CD14-positive monocyte (primary cell): Measurements from ENCODE around the gene ZFYVE28. TPM values are rescaled to one million over a fixed set of nuclear protein-coding genes. Genes with fewer than 3 reads are reported as not detected.

Experiments used
- DNase-seq, 3 donors: peaks; one replicate each; pipeline ENCODE4 v3.0.0-alpha.2; 2011 to 2022
- H2AFZ ChIP-seq: 2 replicates; pipeline ENCODE4 v1.6.0; 2012; ENCODE audit warnings: mild to moderate bottlenecking, low read depth, low read length, inconsistent platforms; ENCODE audit not compliant: insufficient read depth, poor library complexity, severe bottlenecking
- H3K27ac ChIP-seq, 2 donors: 1 replicate in 1 of 2; 2 replicates in 1 of 2; pipeline ENCODE4 v1.5.1; 2012 to 2013; ENCODE audit warnings: low read length in 2 of 2, control low read depth in 1 of 2, inconsistent platforms in 1 of 2, low read depth in 1 of 2, mild to moderate bottlenecking in 1 of 2
- H3K27me3 ChIP-seq, 2 donors: one replicate each; pipeline versions ENCODE4 v1.6.0 to v1.6.1; 2011 to 2013; ENCODE audit warnings: low read length in 2 of 2; ENCODE audit not compliant: control insufficient read depth in 2 of 2, insufficient read depth in 2 of 2
- H3K36me3 ChIP-seq, 2 donors: replicated peaks in 1 of 2; 1 replicate in 1 of 2; 2 replicates in 1 of 2; pipeline versions ENCODE4 v1.5.1 to v1.6.1; 2012 to 2013; ENCODE audit warnings: low read length in 2 of 2, control low read depth in 1 of 2, inconsistent platforms in 1 of 2, mild to moderate bottlenecking in 1 of 2; ENCODE audit not compliant: insufficient read depth in 2 of 2, control insufficient read depth in 1 of 2
- H3K4me1 ChIP-seq, 2 donors: 1 replicate in 1 of 2; 2 replicates in 1 of 2; pipeline versions ENCODE4 v1.5.1 to v1.6.1; 2012 to 2013; ENCODE audit warnings: low read length in 2 of 2, control low read depth in 1 of 2, inconsistent platforms in 1 of 2, mild to moderate bottlenecking in 1 of 2, moderate library complexity in 1 of 2; ENCODE audit not compliant: insufficient read depth in 2 of 2, control insufficient read depth in 1 of 2
- H3K4me2 ChIP-seq: replicated peaks from 2 replicates; pipeline ENCODE3; 2012; ENCODE audit warnings: low read length, moderate library complexity, mild to moderate bottlenecking; ENCODE audit not compliant: poor library complexity, severe bottlenecking; ENCODE audit errors: extremely low read depth
- H3K4me3 ChIP-seq, 3 experiments: fragments of 200-600 bp in 1 of 3; sonication (generic) in 1 of 3; replicated peaks in 1 of 3; 1 replicate in 2 of 3; 2 replicates in 1 of 3; pipeline ENCODE4 v1.5.1; 2011 to 2013; ENCODE audit warnings: low read length in 3 of 3, mild to moderate bottlenecking in 3 of 3, control low read depth in 2 of 3, low read depth in 2 of 3, inconsistent platforms in 1 of 3, moderate library complexity in 1 of 3
- H3K79me2 ChIP-seq: 2 replicates; pipeline ENCODE4 v1.6.0; 2012; ENCODE audit warnings: mild to moderate bottlenecking, control low read depth, inconsistent platforms, low read length, moderate library complexity; ENCODE audit not compliant: insufficient read depth
- H3K9ac ChIP-seq: 2 replicates; pipeline ENCODE4 v1.6.0; 2017; ENCODE audit warnings: low read length, mild to moderate bottlenecking; ENCODE audit not compliant: insufficient read depth, poor library complexity, severe bottlenecking
- H3K9me3 ChIP-seq, 2 donors: replicated peaks in 1 of 2; 1 replicate in 1 of 2; 2 replicates in 1 of 2; pipeline versions ENCODE4 v1.5.1 to v1.6.1; 2012 to 2013; ENCODE audit warnings: low read length in 2 of 2, control low read depth in 1 of 2; ENCODE audit not compliant: control insufficient read depth in 1 of 2, insufficient read depth in 1 of 2
- H4K20me1 ChIP-seq: 2 replicates; pipeline ENCODE4 v1.6.0; 2012; ENCODE audit warnings: mild to moderate bottlenecking, low read length, control low read depth, moderate library complexity; ENCODE audit not compliant: insufficient read depth
- H3K27ac Mint-ChIP-seq, 7 donors: one replicate each; pipeline ENCODE4 v1.8.0; 2020; ENCODE audit warnings: mild to moderate bottlenecking in 7 of 7, mixed read lengths in 7 of 7, moderate library complexity in 6 of 7, inconsistent platforms in 2 of 7
- H3K27me3 Mint-ChIP-seq, 3 donors: one replicate each; pipeline ENCODE4 v1.8.0; 2021 to 2022; ENCODE audit warnings: low read depth in 3 of 3, mild to moderate bottlenecking in 3 of 3, mixed read lengths in 3 of 3, moderate library complexity in 3 of 3, inconsistent platforms in 1 of 3
- H3K36me3 Mint-ChIP-seq, 2 donors: one replicate each; pipeline ENCODE4 v1.8.0; 2020; ENCODE audit warnings: mixed read lengths in 2 of 2, inconsistent platforms in 1 of 2, mild to moderate bottlenecking in 1 of 2
- H3K4me1 Mint-ChIP-seq: one replicate; pipeline ENCODE4 v1.8.0; 2020; ENCODE audit warnings: mild to moderate bottlenecking, mixed read lengths
- H3K4me3 Mint-ChIP-seq, 2 donors: one replicate each; pipeline ENCODE4 v1.8.0; 2020; ENCODE audit warnings: mild to moderate bottlenecking in 2 of 2, mixed read lengths in 2 of 2, moderate library complexity in 1 of 2
- H3K9me3 Mint-ChIP-seq, 7 donors: one replicate each; pipeline ENCODE4 v1.8.0; 2020 to 2022; ENCODE audit warnings: mixed read lengths in 7 of 7, mild to moderate bottlenecking in 6 of 7, moderate library complexity in 6 of 7, inconsistent platforms in 2 of 7
- whole genome bisulfite sequencing: methylation state at CpG from one replicate; pipeline ENCODE4 v1.1.5; 2013; ENCODE audit warnings: missing lambda C conversion rate; ENCODE audit not compliant: insufficient coverage; 5-methylcytosine and 5-hydroxymethylcytosine counted together
- intact Hi-C, 2 donors: fragments of 100-400 bp; cut with micrococcal nuclease; formaldehyde crosslinking; loops; one replicate each; pipeline versions ENCODE4 v1.15.0 to v1.15.1; 2023
- polyA plus RNA-seq, 3 donors: library from polyadenylated mRNA; depleted of rRNA in 1 of 3; unstranded in 2 of 3; stranded (reverse) in 1 of 3; fragments of 300-500 nt in 2 of 3; fragments of >200 nt in 1 of 3; fragmentation: Illumina TruSeq in 2 of 3; gene quantifications; 1 replicate in 2 of 3; 2 replicates in 1 of 3; pipeline ENCODE4 v1.2.3, GENCODE V29; 2012 to 2021
- TF ChIP-seq, protein P1 (sequence below): fragments of 200-600 bp; IDR thresholded peaks from one replicate; pipeline ENCODE4 v1.8.0; 2022; ENCODE audit warnings: antibody characterized with exemption, mild to moderate bottlenecking

ZFYVE28 gene
- polyA plus RNA-seq, 3 donors = 1.0 to 4.4 (median 1.1) TPM

DNA sequence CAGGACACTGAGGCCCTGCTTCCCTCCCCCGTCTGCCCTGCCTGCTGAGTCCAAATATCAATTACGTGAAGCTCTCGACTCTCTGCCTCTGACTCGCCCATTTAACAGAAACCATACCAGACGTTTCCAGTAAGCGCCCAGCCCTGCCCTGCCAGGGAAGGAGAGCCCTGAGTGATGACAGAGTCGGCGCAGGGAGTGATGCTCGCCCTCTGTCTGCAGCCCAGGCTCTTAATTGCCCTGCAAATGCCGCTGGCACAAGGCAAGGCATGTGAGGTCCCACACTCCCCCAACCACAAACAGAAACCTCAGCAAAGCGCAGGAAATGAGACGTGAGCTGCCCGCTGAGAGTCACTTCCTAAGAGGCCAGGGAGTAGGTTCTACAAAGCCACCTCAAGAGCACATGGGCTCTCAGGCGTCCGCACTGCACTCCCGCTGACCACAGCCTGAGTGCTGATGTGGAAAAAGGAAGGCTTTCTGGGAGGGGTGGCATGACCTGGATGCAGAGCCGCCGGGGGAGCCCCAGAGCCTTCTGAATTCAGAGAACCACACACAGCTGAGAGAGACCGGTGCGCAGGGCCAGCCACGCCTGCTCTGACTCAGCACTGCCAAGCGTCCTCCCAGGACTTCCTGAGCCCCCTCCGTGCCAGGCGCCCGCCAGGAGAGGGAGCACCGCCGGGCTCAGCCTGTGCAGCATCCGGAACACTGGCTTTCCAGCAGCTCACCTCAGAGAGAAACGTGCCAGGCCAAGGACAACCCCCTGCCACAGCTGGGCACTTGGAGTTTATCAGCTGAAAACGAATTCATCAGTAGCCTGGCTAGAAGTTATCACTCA, 5.3 kb downstream of the ZFYVE28 start:
- no peaks in the 10 kb centered on the region for H3K9me3 ChIP-seq
- Mint-ChIP-seq H3K4me3 (peak overlapping the region; percentile 75 to 89), H3K27me3 (peaks cover 28 to 38% (median 34%) of the 10 kb centered on the region in 3 donors), H3K4me1 (peaks cover 50% of the 10 kb centered on the region), H3K27ac (peak overlapping the region; percentile 91 to 98 (median 97)), H3K36me3 (peaks cover 8 to 18% of the 10 kb centered on the region in 2 donors), H3K9me3 (peaks cover 0 to 17% (median 3%) of the 10 kb centered on the region in 7 donors)
- under 1% methylated on average over 28 of the region's 30 CpGs for WGBS
- peak overlapping the region; percentile 66 to 87 for H3K27ac ChIP-seq
- intact Hi-C loops = no loop called here
- H4K20me1 ChIP-seq = no peaks in the 10 kb centered on the region
- peak overlapping the region; percentile 80 for H3K4me2 ChIP-seq
- peak overlapping the region; percentile 7 to 72 (median 24) for H3K4me3 ChIP-seq
- peaks cover 46 to 53% of the 10 kb centered on the region in 2 donors for H3K4me1 ChIP-seq
- H3K36me3 ChIP-seq = no peaks in the 10 kb centered on the region
- TF ChIP-seq, protein P1, sequence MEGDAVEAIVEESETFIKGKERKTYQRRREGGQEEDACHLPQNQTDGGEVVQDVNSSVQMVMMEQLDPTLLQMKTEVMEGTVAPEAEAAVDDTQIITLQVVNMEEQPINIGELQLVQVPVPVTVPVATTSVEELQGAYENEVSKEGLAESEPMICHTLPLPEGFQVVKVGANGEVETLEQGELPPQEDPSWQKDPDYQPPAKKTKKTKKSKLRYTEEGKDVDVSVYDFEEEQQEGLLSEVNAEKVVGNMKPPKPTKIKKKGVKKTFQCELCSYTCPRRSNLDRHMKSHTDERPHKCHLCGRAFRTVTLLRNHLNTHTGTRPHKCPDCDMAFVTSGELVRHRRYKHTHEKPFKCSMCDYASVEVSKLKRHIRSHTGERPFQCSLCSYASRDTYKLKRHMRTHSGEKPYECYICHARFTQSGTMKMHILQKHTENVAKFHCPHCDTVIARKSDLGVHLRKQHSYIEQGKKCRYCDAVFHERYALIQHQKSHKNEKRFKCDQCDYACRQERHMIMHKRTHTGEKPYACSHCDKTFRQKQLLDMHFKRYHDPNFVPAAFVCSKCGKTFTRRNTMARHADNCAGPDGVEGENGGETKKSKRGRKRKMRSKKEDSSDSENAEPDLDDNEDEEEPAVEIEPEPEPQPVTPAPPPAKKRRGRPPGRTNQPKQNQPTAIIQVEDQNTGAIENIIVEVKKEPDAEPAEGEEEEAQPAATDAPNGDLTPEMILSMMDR = peak; percentile 53
- no peaks in the 10 kb centered on the region for H3K79me2 ChIP-seq
- peak overlapping the region; percentile 60 for H3K9ac ChIP-seq
- peaks cover 16 to 29% of the 10 kb centered on the region in 2 donors for H3K27me3 ChIP-seq
- peak; percentile 94 to 98 (median 95) for DNase-seq
- peak overlapping the region; percentile 66 for H2AFZ ChIP-seq

DNA sequence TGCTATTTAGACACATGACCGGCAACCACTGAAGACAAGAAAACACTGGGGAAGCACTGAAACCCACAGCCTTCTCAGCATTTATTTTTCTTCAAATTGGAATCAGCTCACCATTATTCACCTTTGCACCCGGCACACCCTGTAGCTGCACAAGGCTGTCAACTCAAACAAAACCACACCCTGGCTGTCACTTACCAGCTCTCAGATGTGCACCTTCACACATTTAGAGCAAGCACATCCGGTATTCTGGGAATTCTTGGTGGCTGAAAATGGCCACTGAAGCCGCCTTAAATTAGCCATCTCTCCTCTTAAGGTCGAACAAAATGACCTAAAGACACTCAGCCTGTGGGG, 5.9 kb downstream of the ZFYVE28 start:
- H3K79me2 ChIP-seq = no peaks in the 10 kb centered on the region
- WGBS = 35% methylated on average over 5 of the region's 5 CpGs

More for the DNA sequence above, 5.9 kb downstream of the ZFYVE28 start:
- peaks cover 12 to 23% of the 10 kb centered on the region in 2 donors for H3K27me3 ChIP-seq
- H4K20me1 ChIP-seq = no peaks in the 10 kb centered on the region
- H3K9me3 Mint-ChIP-seq = peaks cover 0 to 15% (median 1%) of the 10 kb centered on the region in 7 donors
- H3K27me3 Mint-ChIP-seq = peaks cover 23 to 33% (median 28%) of the 10 kb centered on the region in 3 donors
- H3K4me3 Mint-ChIP-seq = peak overlapping the region; percentile 75 to 89
- H3K4me1 ChIP-seq = peaks cover 40 to 47% of the 10 kb centered on the region in 2 donors
- H3K4me3 ChIP-seq = peak overlapping the region; percentile 7 to 72 (median 24)
- DNase-seq = no peak
- H3K9me3 ChIP-seq = no peaks in the 10 kb centered on the region
- peak overlapping the region; percentile 60 for H3K9ac ChIP-seq
- peak overlapping the region; percentile 80 for H3K4me2 ChIP-seq
- H3K36me3 ChIP-seq = no peaks in the 10 kb centered on the region
- peak overlapping the region; percentile 91 to 98 (median 97) for H3K27ac Mint-ChIP-seq
- peaks cover 44% of the 10 kb centered on the region for H3K4me1 Mint-ChIP-seq
- intact Hi-C loops = no loop called here
- H2AFZ ChIP-seq = peak overlapping the region; percentile 66
- H3K36me3 Mint-ChIP-seq = peaks cover 5 to 18% of the 10 kb centered on the region in 2 donors
- peak overlapping the region; percentile 66 to 87 for H3K27ac ChIP-seq
- TF ChIP-seq, protein P1 = no peak
